Left ventricle myocardium inferior (tissue), 1 donor: ENCODE data around the gene UBR7. TPM values are rescaled to one million over a fixed set of nuclear protein-coding genes. Genes with fewer than 3 reads are reported as not detected.

Source experiments
- DNase-seq: peaks from one replicate; pipeline ENCODE4 v3.0.0-alpha.2; 2020
- H3K27ac ChIP-seq: fragments of 200-600 bp; replicated peaks from 2 replicates; pipeline ENCODE4 v1.8.0; 2021
- H3K27me3 ChIP-seq: fragments of 200-600 bp; 2 replicates; pipeline ENCODE4 v1.8.0; 2021; ENCODE audit warnings: low read depth
- H3K36me3 ChIP-seq: fragments of 200-600 bp; 2 replicates; pipeline ENCODE4 v1.8.0; 2021
- H3K4me1 ChIP-seq: fragments of 200-600 bp; 2 replicates; pipeline ENCODE4 v1.8.0; 2021
- H3K4me3 ChIP-seq: fragments of 200-600 bp; 2 replicates; pipeline ENCODE4 v1.8.0; 2021; ENCODE audit warnings: mild to moderate bottlenecking, moderate library complexity
- H3K9me3 ChIP-seq: fragments of 200-600 bp; replicated peaks from 2 replicates; pipeline ENCODE4 v1.8.0; 2021
- CTCF ChIP-seq: fragments of 200-600 bp; IDR thresholded peaks from 2 replicates; pipeline ENCODE4 v1.8.0; 2021; ENCODE audit warnings: antibody characterized with exemption, mild to moderate bottlenecking, borderline replicate concordance
- intact Hi-C: fragments of 100-400 bp; cut with micrococcal nuclease; formaldehyde crosslinking; loops from one replicate; pipeline ENCODE4 v1.11.0; 2022
- total RNA-seq: library from RNA; stranded (reverse); fragmentation: NEBNext Ultra II Directional; extraction: Animal tissue kit (Norgen Biotek cat#: 25700); gene quantifications from one replicate; pipeline ENCODE4 v1.2.1, GENCODE V29; 2021
- donor health status: DM: no; HTN: yes; CAD: no; lungs with severe emphysema.

Gene UBR7
- total RNA-seq, 1 donor from 2014 or later, result 18.3 TPM

- DNase-seq, result no peak
- H3K27me3 ChIP-seq, result no peaks in the 10 kb centered on the region
- intact Hi-C loops, result loop anchor here (10.0 kb wide), 1 partner anchor 400 kb away; no protein-coding TSS in a partner anchor
- no peaks in the 10 kb centered on the region for H3K9me3 ChIP-seq
- no peak overlapping the region for H3K27ac ChIP-seq
- H3K4me3 ChIP-seq, result no peak overlapping the region
- H3K36me3 ChIP-seq, result peaks cover 94% of the 10 kb centered on the region
- H3K4me1 ChIP-seq, result peaks cover 3% of the 10 kb centered on the region
- TF ChIP-seq CTCF, result no peak
Observed at GRCh38 chr14:93214598-93214997, 7.5 kb downstream of the UBR7 start.

- no peaks in the 10 kb centered on the region for H3K9me3 ChIP-seq
- DNase-seq, result no peak
- peak; percentile 61 for TF ChIP-seq CTCF
- peaks cover 98% of the 10 kb centered on the region for H3K36me3 ChIP-seq
- no peak overlapping the region for H3K4me3 ChIP-seq
- H3K27me3 ChIP-seq, result no peaks in the 10 kb centered on the region
- no peak overlapping the region for H3K27ac ChIP-seq
- intact Hi-C loops, result loop anchor here (10.0 kb wide), 1 partner anchor 396 kb away; no protein-coding TSS in a partner anchor
- H3K4me1 ChIP-seq, result no peaks in the 10 kb centered on the region
Observed at GRCh38 chr14:93219103-93219726, 12.2 kb downstream of the UBR7 start.

GRCh38 chr14:93220509-93220908 is 13.5 kb downstream of the UBR7 start:
- peaks cover 97% of the 10 kb centered on the region for H3K36me3 ChIP-seq
- H3K9me3 ChIP-seq, result no peaks in the 10 kb centered on the region
- no peak overlapping the region for H3K4me3 ChIP-seq
- H3K4me1 ChIP-seq, result no peaks in the 10 kb centered on the region
- H3K27me3 ChIP-seq, result no peaks in the 10 kb centered on the region
- intact Hi-C loops, result no loop called here
- DNase-seq, result no peak
- H3K27ac ChIP-seq, result no peak overlapping the region
- no peak for TF ChIP-seq CTCF

- no peak for TF ChIP-seq CTCF
- H3K36me3 ChIP-seq, result peaks cover 93% of the 10 kb centered on the region
- H3K27ac ChIP-seq, result no peak overlapping the region
- no peak overlapping the region for H3K4me3 ChIP-seq
- DNase-seq, result no peak
- H3K9me3 ChIP-seq, result no peaks in the 10 kb centered on the region
- intact Hi-C loops, result no loop called here
- no peaks in the 10 kb centered on the region for H3K27me3 ChIP-seq
- H3K4me1 ChIP-seq, result no peaks in the 10 kb centered on the region
Observed at GRCh38 chr14:93223565-93223964, 16.5 kb downstream of the UBR7 start.

- peaks cover 55% of the 10 kb centered on the region for H3K36me3 ChIP-seq
- no peak for DNase-seq
- no peak overlapping the region for H3K4me3 ChIP-seq
- peaks cover 5% of the 10 kb centered on the region for H3K4me1 ChIP-seq
- H3K27me3 ChIP-seq, result no peaks in the 10 kb centered on the region
- no peak overlapping the region for H3K27ac ChIP-seq
- no peak for TF ChIP-seq CTCF
- H3K9me3 ChIP-seq, result no peaks in the 10 kb centered on the region
- intact Hi-C loops, result no loop called here
Observed at GRCh38 chr14:93228550-93228949, 21.5 kb downstream of the UBR7 start.
